22Rv1 (cell line): Measurements from ENCODE around the gene SLCO2B1.
A peak's percentile ranks its signal among the peaks of the same experiment; 100 is the strongest.

Experiments used
- H3K27ac ChIP-seq: fragments of 450-650 bp; 2 replicates; pipeline ENCODE4 v1.5.1; 2017
- CTCF ChIP-seq: fragments of 450-650 bp; IDR thresholded peaks from 2 replicates; pipeline ENCODE4 v1.5.1; 2017; ENCODE audit warnings: mild to moderate bottlenecking
- ZFX ChIP-seq: fragments of 450-650 bp; IDR thresholded peaks from 2 replicates; pipeline ENCODE4 v1.6.1; 2017; ENCODE audit warnings: antibody characterized with exemption, borderline replicate concordance

SLCO2B1 gene

GRCh38 chr11:75245356-75246005 is 94.6 kb downstream of the SLCO2B1 start:
- H3K27ac ChIP-seq: no peak overlapping the region
- TF ChIP-seq CTCF (peak; percentile 22; the same call in 1 of the 2 replicates), ZFX (no peak)

- no peak overlapping the region for H3K27ac ChIP-seq
- TF ChIP-seq ZFX (no peak), CTCF (no peak)
These were observed 95.2 kb downstream of the SLCO2B1 start for GRCh38 chr11:75246006-75246670.

- no peak for TF ChIP-seq CTCF
- TF ChIP-seq ZFX: no peak
- H3K27ac ChIP-seq: no peak overlapping the region
These were observed 95.9 kb downstream of the SLCO2B1 start for GRCh38 chr11:75246671-75247350.

- H3K27ac ChIP-seq: no peak overlapping the region
- TF ChIP-seq ZFX (no peak), CTCF (peak; percentile 87)
These were observed 98.0 kb downstream of the SLCO2B1 start for GRCh38 chr11:75248924-75249256.

GRCh38 chr11:75249704-75250103 is 98.8 kb downstream of the SLCO2B1 start:
- no peak for TF ChIP-seq ZFX
- TF ChIP-seq CTCF: no peak
- H3K27ac ChIP-seq: no peak overlapping the region

GRCh38 chr11:75254326-75254725 is 103.4 kb downstream of the SLCO2B1 start:
- no peak overlapping the region for H3K27ac ChIP-seq
- TF ChIP-seq ZFX (no peak), CTCF (no peak)
